Measurements from ENCODE around the gene MRPL43.

The MRPL43 gene

DNA sequence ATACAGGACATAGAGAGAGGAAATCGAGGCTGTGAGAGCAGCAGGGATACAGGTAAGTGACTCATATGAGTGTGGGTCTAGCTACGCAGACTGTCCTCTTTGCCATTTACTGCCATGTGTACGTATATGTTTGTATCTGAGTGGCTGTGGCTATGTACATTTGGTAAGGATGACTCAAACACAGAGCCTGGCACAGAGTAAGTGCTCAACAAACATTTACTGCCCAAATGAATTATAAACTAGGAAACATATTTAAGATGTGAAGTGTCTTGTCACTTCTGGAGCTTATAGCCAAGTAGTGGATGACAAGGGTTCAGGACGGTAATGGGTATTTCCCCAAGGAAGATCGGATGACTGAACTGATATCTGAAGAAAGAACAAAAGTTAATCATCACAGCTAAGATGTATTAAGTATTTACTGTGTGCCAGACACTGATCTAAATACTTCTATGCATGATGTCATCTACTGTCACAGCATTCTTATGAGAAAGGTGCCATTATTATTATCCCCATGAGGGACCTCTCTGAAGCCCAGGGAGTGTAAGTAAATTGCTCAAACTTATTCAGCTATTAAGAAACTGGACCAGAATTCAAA, 6.0 kb downstream of the MRPL43 start:
- DNase-seq (ENCODE audit: extremely low spot score): no peak
- POLR2A ChIA-PET: interaction anchor here (0.7 kb wide), 1 partner anchor 595 kb away, joined by 4 read pairs; no protein-coding TSS in a partner anchor
- CTCF ChIA-PET: interaction anchor here (0.8 to 11.3 kb wide), 5 partner anchors 10 to 33 kb away, joined by 3 to 94 read pairs (median 4); partner anchors contain the start of gene LZTS2
- no peak for TF ChIP-seq CTCF (IDR thresholded peaks at IDR 0.05; ENCODE audit: control extremely low read depth, extremely low read depth, low read depth, missing control alignments)

DNA sequence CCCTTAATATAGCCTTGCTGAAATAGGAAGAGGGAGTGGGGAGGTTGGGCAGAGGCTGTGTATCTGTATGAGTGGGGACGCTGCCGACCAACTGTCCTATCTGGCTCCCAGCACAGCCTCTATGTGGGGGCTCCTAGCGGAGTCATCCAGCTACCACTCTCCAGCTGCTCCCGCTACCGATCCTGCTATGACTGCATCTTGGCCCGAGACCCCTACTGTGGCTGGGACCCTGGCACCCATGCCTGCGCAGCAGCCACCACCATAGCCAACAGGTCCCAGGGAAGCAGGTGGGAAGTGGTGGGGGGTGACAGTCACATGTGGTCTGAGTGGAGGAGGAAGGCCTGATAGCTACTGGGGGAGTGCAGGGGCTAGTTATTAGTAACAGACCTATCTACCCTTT, 6.6 kb downstream of the MRPL43 start:
- POLR2A ChIA-PET: no interaction called here
- TF ChIP-seq CTCF (IDR thresholded peaks at IDR 0.05; ENCODE audit: control extremely low read depth, extremely low read depth, low read depth, missing control alignments): no peak
- no peak for DNase-seq (ENCODE audit: extremely low spot score)
- CTCF ChIA-PET: interaction anchor here (0.8 to 11.3 kb wide), 5 partner anchors 11 to 33 kb away, joined by 3 to 94 read pairs (median 4); partner anchors contain the start of gene LZTS2

DNA sequence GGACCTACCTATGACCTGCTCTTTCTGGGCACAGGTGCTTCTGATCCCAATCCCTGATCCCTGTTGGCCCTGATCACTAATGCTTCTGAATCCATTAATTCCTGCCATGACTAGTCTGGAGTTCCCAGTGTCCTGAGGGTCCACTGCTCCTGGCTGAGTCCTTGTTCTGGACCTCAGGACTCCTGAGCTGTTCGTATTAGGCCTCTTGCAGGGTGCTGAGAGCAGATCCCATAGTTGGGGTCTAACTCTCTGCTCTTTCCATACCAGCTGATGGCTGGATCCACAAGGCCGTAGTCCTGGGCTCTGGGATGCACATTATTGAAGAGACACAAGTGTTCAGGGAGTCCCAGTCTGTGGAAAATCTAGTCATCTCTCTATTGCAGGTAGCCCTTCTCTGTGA, 7.0 kb downstream of the MRPL43 start:
- no peak for TF ChIP-seq CTCF (IDR thresholded peaks at IDR 0.05; ENCODE audit: control extremely low read depth, extremely low read depth, low read depth, missing control alignments)
- ChIA-PET CTCF (interaction anchor here (0.8 to 11.3 kb wide), 3 partner anchors 12 to 17 kb away, joined by 3 to 94 read pairs (median 4); partner anchors contain the start of gene LZTS2), POLR2A (no interaction called here)
- DNase-seq (ENCODE audit: extremely low spot score): no peak

GRCh38 chr10:100979791-100980272, 7.5 kb downstream of the MRPL43 start:
- POLR2A ChIA-PET: no interaction called here
- TF ChIP-seq CTCF (IDR thresholded peaks at IDR 0.05; ENCODE audit: control extremely low read depth, extremely low read depth, low read depth, missing control alignments): no peak
- CTCF ChIA-PET: interaction anchor here (1.2 to 2.4 kb wide), 2 partner anchors 14 to 20 kb away, joined by 4 to 6 read pairs; partner anchors contain the start of gene LZTS2

DNA sequence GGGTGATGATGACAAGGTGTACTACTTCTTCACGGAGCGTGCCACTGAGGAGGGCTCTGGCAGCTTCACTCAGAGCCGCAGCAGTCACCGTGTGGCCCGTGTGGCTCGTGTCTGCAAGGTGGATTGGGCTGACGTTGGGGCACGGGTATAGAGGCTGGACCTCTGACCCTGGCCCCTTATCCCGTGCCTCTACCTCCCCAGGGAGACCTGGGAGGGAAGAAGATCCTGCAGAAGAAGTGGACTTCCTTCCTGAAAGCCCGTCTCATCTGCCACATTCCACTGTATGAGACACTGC, 8.4 kb downstream of the MRPL43 start:
- CTCF ChIA-PET: interaction anchor here (2.4 kb wide), 1 partner anchor 21 kb away, joined by 6 read pairs; the partner anchor contains the start of gene LZTS2
- POLR2A ChIA-PET: no interaction called here
- no peak for TF ChIP-seq CTCF (IDR thresholded peaks at IDR 0.05; ENCODE audit: control extremely low read depth, extremely low read depth, low read depth, missing control alignments)
- DNase-seq (ENCODE audit: extremely low spot score): no peak

More at GRCh38 chr10:100979791-100980272, 7.5 kb downstream of the MRPL43 start:
- DNase-seq (ENCODE audit: extremely low spot score): no peak

DNA sequence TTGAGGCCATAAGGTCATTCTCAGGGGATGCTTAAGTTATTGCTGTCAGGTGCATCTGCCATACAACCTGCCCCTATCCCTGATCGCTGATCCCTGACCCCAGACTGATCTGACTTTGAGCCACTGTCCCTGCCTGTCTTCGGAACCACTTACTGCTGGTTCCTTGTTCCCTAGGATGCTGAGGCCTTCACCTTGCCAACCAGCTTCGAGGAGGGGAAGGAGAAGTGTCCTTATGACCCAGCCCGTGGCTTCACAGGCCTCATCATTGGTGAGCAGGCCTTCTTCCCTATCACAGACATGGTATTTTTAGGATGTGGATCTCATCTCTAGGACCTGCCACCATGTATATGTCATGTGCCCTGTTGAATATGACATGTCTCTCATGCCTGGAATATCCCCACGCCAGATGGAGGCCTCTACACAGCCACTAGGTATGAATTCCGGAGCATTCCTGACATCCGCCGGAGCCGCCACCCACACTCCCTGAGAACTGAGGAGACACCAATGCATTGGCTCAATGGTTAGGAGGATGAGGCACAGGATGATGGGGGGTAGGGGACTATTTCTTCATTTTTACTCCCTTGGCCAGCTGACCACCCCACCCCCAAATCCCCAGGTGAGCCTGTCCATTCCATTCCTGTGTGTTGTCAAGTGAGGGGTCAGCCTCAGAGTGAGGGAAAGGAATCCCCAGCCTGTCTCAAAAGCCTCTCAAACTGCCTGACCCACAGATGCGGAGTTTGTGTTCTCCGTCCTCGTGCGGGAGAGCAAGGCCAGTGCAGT, 9.0 kb downstream of the MRPL43 start:
- CTCF ChIA-PET: interaction anchor here (2.4 kb wide), 1 partner anchor 21 kb away, joined by 6 read pairs; the partner anchor contains the start of gene LZTS2
- POLR2A ChIA-PET: no interaction called here
- DNase-seq (ENCODE audit: extremely low spot score): no peak
- no peak for TF ChIP-seq CTCF (IDR thresholded peaks at IDR 0.05; ENCODE audit: control extremely low read depth, extremely low read depth, low read depth, missing control alignments)
